Epithelial cell of alveolus of lung (primary cell): ENCODE data around the gene MAML2. TPM values are rescaled to one million over a fixed set of nuclear protein-coding genes. Genes with fewer than 3 reads are reported as not detected.

ENCODE experiments used
- total RNA-seq: library from RNA; depleted of rRNA; stranded (reverse); fragments of >200 nt; gene quantifications from 2 replicates; pipeline ENCODE4 v1.2.1, GENCODE V29; 2015

The MAML2 gene
- total RNA-seq = 15.5 and 25.5 TPM in 2 replicates

GRCh38 chr11:96342961-96343711 is at the start of gene MAML2:
Gene MAML2, minus strand, starts transcription at chr11:96343195. Its CDS starts 1,300 bp downstream, at chr11:96341895.

GRCh38 chr11:96389720-96390487 is 46.9 kb upstream of the MAML2 start, which contains the start of the genes CCDC82 and JRKL:
Gene CCDC82, minus strand, starts transcription at chr11:96389912. Its CDS starts 5,165 bp downstream, at chr11:96384747.
Gene JRKL, plus strand, starts transcription at chr11:96390013. Its CDS starts 637 bp downstream, at chr11:96390650.

Other genes starting within 250 kb of the MAML2 start
- gene CCDC82, start 46.7 kb upstream of the MAML2 start, total RNA-seq = 7.3 and 7.8 TPM in 2 replicates
- gene JRKL, start 46.8 kb upstream of the MAML2 start, total RNA-seq = 8.4 and 13.7 TPM in 2 replicates